GM12874 (cell line): ENCODE results near the gene SIRPA.

Source experiments
- CTCF ChIP-seq: IDR thresholded peaks from 2 replicates; pipeline ENCODE4 v1.5.1; 2011; ENCODE audit warnings: low read depth, mild to moderate bottlenecking, control low read depth, low read length, moderate library complexity; ENCODE audit not compliant: insufficient read depth

SIRPA gene

GRCh38 chr20:1861347-1861976 lies 33.7 kb upstream of the SIRPA start:
- no peak for TF ChIP-seq CTCF

GRCh38 chr20:1861996-1862662 lies 33.1 kb upstream of the SIRPA start:
- TF ChIP-seq CTCF: no peak

GRCh38 chr20:1862663-1863053 lies 32.5 kb upstream of the SIRPA start:
- TF ChIP-seq CTCF: no peak

- TF ChIP-seq CTCF: no peak
Observed at GRCh38 chr20:1863296-1863695, 31.9 kb upstream of the SIRPA start.

DNA sequence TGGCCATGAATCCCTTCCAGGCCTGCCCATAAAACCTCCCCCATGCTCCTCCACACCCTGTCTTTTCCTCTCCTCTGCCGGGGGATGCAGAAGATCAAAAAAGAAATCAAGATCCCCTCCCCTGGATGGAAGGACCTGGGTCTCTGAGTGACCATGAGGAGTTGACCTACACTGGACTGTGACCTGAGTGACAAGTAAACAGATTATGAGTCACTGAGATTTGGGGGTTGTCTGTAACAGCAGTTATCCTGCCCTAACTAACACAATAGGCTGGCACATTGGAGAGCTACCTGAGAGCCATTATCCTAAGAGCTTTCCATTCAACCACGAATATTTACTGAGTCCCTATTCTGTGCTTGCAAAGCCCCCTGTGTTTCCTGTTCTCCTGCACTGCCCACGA lies 28.4 kb upstream of the SIRPA start:
- TF ChIP-seq CTCF: no peak

DNA sequence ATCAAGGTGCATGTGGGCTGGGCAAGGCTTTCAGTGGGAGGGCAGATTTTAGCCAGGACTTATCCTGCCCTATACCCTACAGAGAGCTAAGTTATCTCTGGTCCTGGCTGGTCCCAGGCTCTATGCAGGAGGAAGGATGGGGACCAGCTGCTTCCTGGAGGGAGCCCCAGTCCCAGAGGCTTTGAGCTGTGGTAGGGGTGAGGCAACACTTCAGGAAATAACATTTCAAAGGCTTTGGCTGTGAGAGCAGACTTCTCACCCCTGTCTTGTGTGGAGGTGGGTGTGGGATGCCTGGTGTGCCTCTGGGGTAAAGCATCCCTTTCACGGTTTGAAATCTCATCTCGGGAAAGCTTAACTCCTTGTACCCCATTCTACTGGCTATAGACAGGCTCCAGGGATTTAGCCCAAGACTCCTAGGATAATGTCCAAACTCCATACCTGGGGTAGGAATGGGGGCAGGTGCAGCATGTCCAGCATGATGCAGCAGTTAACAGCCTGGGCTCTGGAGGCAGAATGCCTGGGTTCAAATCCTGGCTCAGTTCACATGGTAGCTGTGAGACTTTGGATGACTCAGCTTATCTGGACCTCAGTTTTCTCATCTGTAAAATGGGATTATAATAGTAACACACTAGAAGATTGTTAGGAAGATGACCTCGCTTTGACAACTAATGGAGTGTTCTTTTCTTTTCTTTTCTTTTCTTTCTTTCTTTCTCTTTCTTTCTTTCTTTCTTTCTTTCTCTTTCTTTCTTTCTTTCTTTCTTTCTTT lies 27.5 kb upstream of the SIRPA start:
- no peak for TF ChIP-seq CTCF

GRCh38 chr20:1868856-1869255 lies 26.4 kb upstream of the SIRPA start:
- no peak for TF ChIP-seq CTCF
